ENCODE measurements around the gene ZNF566. TPM values are rescaled to one million over a fixed set of nuclear protein-coding genes. Genes with fewer than 3 reads are reported as not detected.

ZNF566 gene
- total and polyA plus RNA-seq, 2 of the 4 experiments (the other 2 are of a cell fraction) = 3.0 to 4.8 TPM

DNA sequence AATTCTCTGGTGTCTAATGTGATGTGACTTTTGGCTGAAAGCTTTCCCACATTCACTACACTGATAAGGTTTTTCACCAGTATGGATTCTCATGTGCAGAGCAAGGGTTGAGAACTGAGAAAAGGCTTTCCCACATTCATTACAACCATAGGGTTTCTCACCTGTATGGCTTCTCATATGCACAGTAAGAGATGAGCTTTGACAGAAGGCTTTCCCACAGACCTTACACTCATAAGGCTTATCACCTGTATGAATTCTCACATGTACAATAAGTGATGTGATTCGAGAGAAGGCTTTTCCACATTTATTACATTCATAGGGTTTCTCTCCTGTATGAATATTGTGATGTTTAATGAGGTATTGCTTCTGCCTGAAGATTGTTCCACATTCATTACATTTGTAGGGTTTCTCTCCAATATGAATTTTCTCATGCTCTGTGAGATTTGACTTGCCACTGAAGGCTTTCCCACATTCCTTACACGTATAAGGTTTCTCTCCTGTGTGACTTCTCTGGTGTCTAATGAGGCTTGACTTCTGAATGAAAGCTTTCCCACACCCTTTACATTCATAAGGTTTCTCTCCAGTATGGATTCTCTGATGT is 24.8 kb upstream of the ZNF566 start:
- H3K4me1 ChIP-seq (ENCODE audit: control insufficient read depth, insufficient read depth, low read length) = no peaks in the 10 kb centered on the region
- no peak overlapping the region for H3K56ac ChIP-seq (ENCODE audit: extremely low read depth, insufficient read depth, low read length)
- CTCF ChIA-PET = no interaction called here
- H3K18ac ChIP-seq (ENCODE audit: low read depth, low read length) = no peak overlapping the region
- H3K27ac ChIP-seq (ENCODE audit: insufficient read depth, low read length) = no peak overlapping the region
- H3K4me3 ChIP-seq (ENCODE audit: insufficient read depth, low read depth, low read length) = no peak overlapping the region
- no peak overlapping the region for H4K91ac ChIP-seq (ENCODE audit: insufficient read depth, low read depth, low read length)
- no peak overlapping the region for H2AK5ac ChIP-seq (ENCODE audit: low read depth, low read length)
- no peak overlapping the region for H2BK120ac ChIP-seq (ENCODE audit: low read depth, low read length)
- no peak overlapping the region for H3K14ac ChIP-seq (replicated peaks; ENCODE audit: low read depth, low read length)
- peaks cover 74% of the 10 kb centered on the region for H3K9me3 ChIP-seq (ENCODE audit: control insufficient read depth, insufficient read depth, low read length)
- H2AK9ac ChIP-seq (replicated peaks; ENCODE audit: low read depth, low read length, poor library complexity) = no peak overlapping the region
- no peaks in the 10 kb centered on the region for H3K27me3 ChIP-seq (ENCODE audit: control insufficient read depth, insufficient read depth, low read length)
- WGBS, 2 experiments (ENCODE audit: extremely low coverage in 2 of 2, insufficient read length in 1 of 2) = no CpG with 5 or more reads among the region's 2 CpGs
- H3K79me1 ChIP-seq (ENCODE audit: low read depth in 1 of 2, low read length in 2 of 2) = peaks cover 0 to 5% of the 10 kb centered on the region in 2 experiments; a peak in 2 of 4 replicates
- H2BK5ac ChIP-seq (ENCODE audit: low read depth, low read length, poor library complexity, severe bottlenecking) = no peak overlapping the region
- H3K9ac ChIP-seq (ENCODE audit: low read depth, low read length) = no peak overlapping the region
- no peaks in the 10 kb centered on the region for H4K20me1 ChIP-seq (ENCODE audit: insufficient read depth, low read length)
- no peak overlapping the region for H3K4ac ChIP-seq (ENCODE audit: low read depth, low read length)
- H4K8ac ChIP-seq (ENCODE audit: low read depth in 2 of 2, low read length in 2 of 2) = no peak overlapping the region
- POLR2A ChIA-PET (ENCODE audit: unreplicated experiment) = no interaction called here
- H3K4me2 ChIP-seq (ENCODE audit: low read depth, low read length) = no peak overlapping the region
- no peak overlapping the region for H2BK20ac ChIP-seq (ENCODE audit: low read depth, low read length)
- no peak overlapping the region for H4K5ac ChIP-seq (ENCODE audit: low read depth, low read length)
- dilution Hi-C loops (cut with HindIII; ENCODE audit: low sequenced_read_pairs, unreplicated experiment) = no loop called here
- no peak overlapping the region for H2BK15ac ChIP-seq (ENCODE audit: low read depth, low read length)
- H3K9me1 ChIP-seq (ENCODE audit: insufficient read depth, low read length) = no peaks in the 10 kb centered on the region
- H3K36me3 ChIP-seq (ENCODE audit: control insufficient read depth, insufficient read depth, low read length) = peaks cover 43% of the 10 kb centered on the region
- intact Hi-C loops (cut with micrococcal nuclease) = no loop called here
- ATAC-seq (ENCODE audit: low read depth) (no peak), DNase-seq (no peak)
- H3K23ac ChIP-seq (ENCODE audit: low read depth, low read length) = no peak overlapping the region
- H2AFZ ChIP-seq (replicated peaks; ENCODE audit: low read length, poor library complexity) = no peak overlapping the region
- TF ChIP-seq MXI1 (IDR thresholded peaks at IDR 0.05; ENCODE audit: borderline replicate concordance, low read depth, low read length) (no peak), FOS (IDR thresholded peaks at IDR 0.05; ENCODE audit: low read depth, low read length) (no peak), SMC3 (IDR thresholded peaks at IDR 0.05; ENCODE audit: low read depth, low read length) (no peak), RCOR1 (IDR thresholded peaks at IDR 0.05; ENCODE audit: insufficient replicate concordance, low read length) (no peak), BHLHE40 (IDR thresholded peaks at IDR 0.05; ENCODE audit: low read depth, low read length) (no peak), MAFK (IDR thresholded peaks at IDR 0.05; ENCODE audit: low read depth, low read length) (no peak)
- TF ChIP-seq, protein P1, sequence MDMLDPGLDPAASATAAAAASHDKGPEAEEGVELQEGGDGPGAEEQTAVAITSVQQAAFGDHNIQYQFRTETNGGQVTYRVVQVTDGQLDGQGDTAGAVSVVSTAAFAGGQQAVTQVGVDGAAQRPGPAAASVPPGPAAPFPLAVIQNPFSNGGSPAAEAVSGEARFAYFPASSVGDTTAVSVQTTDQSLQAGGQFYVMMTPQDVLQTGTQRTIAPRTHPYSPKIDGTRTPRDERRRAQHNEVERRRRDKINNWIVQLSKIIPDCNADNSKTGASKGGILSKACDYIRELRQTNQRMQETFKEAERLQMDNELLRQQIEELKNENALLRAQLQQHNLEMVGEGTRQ (IDR thresholded peaks at IDR 0.05; ENCODE audit: low read depth, low read length) = no peak
- no TSS peak for BruUV-seq (replicated peaks)
- in situ Hi-C loops (cut with MboI; ENCODE audit: low sequenced_read_pairs) = no loop called here

All from IMR-90 (cell line).